Measurements from ENCODE around the gene UPB1. TPM values are rescaled to one million over a fixed set of nuclear protein-coding genes. Genes with fewer than 3 reads are reported as not detected.
A peak's percentile ranks its signal among the peaks of the same experiment; 100 is the strongest.

UPB1 gene
- total RNA-seq, 1 donor from 2014 or later, result 0.52 TPM

GRCh38 chr22:24512043-24512442 lies 16.9 kb downstream of the UPB1 start:
- H3K9ac ChIP-seq (ENCODE audit: low read depth in 1 of 3, low read length in 3 of 3), result no peak overlapping the region
- no peak overlapping the region for H3K27ac ChIP-seq (ENCODE audit: low read depth, low read length)
- peaks cover 12 to 17% (median 16%) of the 10 kb centered on the region in 3 donors for H3K4me1 ChIP-seq (ENCODE audit: control insufficient read depth in 3 of 3, insufficient read depth in 3 of 3, low read length in 3 of 3)
- no peaks in the 10 kb centered on the region for H3K27me3 ChIP-seq (ENCODE audit: control insufficient read depth in 3 of 3, insufficient read depth in 3 of 3, low read length in 3 of 3)
- no peak overlapping the region for H3K4me3 ChIP-seq (ENCODE audit: low read length in 3 of 3)
- no peaks in the 10 kb centered on the region for H3K36me3 ChIP-seq (ENCODE audit: control insufficient read depth in 3 of 3, insufficient read depth in 3 of 3, low read length in 3 of 3)
- no peaks in the 10 kb centered on the region for H3K9me3 ChIP-seq (ENCODE audit: control insufficient read depth in 3 of 3, low read length in 3 of 3)

GRCh38 chr22:24513378-24514240 lies 18.5 kb downstream of the UPB1 start:
- no peaks in the 10 kb centered on the region for H3K36me3 ChIP-seq (ENCODE audit: control insufficient read depth in 3 of 3, insufficient read depth in 3 of 3, low read length in 3 of 3)
- no peaks in the 10 kb centered on the region for H3K27me3 ChIP-seq (ENCODE audit: control insufficient read depth in 3 of 3, insufficient read depth in 3 of 3, low read length in 3 of 3)
- H3K9ac ChIP-seq (ENCODE audit: low read depth in 1 of 3, low read length in 3 of 3), result no peak overlapping the region
- peaks cover 12 to 17% (median 14%) of the 10 kb centered on the region in 3 donors for H3K4me1 ChIP-seq (ENCODE audit: control insufficient read depth in 3 of 3, insufficient read depth in 3 of 3, low read length in 3 of 3)
- no peak overlapping the region for H3K4me3 ChIP-seq (ENCODE audit: low read length in 3 of 3)
- no peaks in the 10 kb centered on the region for H3K9me3 ChIP-seq (ENCODE audit: control insufficient read depth in 3 of 3, low read length in 3 of 3)
- H3K27ac ChIP-seq (ENCODE audit: low read depth, low read length), result no peak overlapping the region

GRCh38 chr22:24514241-24515026 lies 19.3 kb downstream of the UPB1 start:
- no peak overlapping the region for H3K27ac ChIP-seq (ENCODE audit: low read depth, low read length)
- no peak overlapping the region for H3K4me3 ChIP-seq (ENCODE audit: low read length in 3 of 3)
- H3K27me3 ChIP-seq (ENCODE audit: control insufficient read depth in 3 of 3, insufficient read depth in 3 of 3, low read length in 3 of 3), result no peaks in the 10 kb centered on the region
- peaks cover 12 to 19% (median 16%) of the 10 kb centered on the region in 3 donors for H3K4me1 ChIP-seq (ENCODE audit: control insufficient read depth in 3 of 3, insufficient read depth in 3 of 3, low read length in 3 of 3)
- H3K9me3 ChIP-seq (ENCODE audit: control insufficient read depth in 3 of 3, low read length in 3 of 3), result no peaks in the 10 kb centered on the region
- H3K36me3 ChIP-seq (ENCODE audit: control insufficient read depth in 3 of 3, insufficient read depth in 3 of 3, low read length in 3 of 3), result no peaks in the 10 kb centered on the region
- no peak overlapping the region for H3K9ac ChIP-seq (ENCODE audit: low read depth in 1 of 3, low read length in 3 of 3)

GRCh38 chr22:24515027-24515338 lies 19.9 kb downstream of the UPB1 start:
- H3K36me3 ChIP-seq (ENCODE audit: control insufficient read depth in 3 of 3, insufficient read depth in 3 of 3, low read length in 3 of 3), result no peaks in the 10 kb centered on the region

GRCh38 chr22:24516301-24516737 lies 21.2 kb downstream of the UPB1 start:
- H3K27me3 ChIP-seq (ENCODE audit: control insufficient read depth in 3 of 3, insufficient read depth in 3 of 3, low read length in 3 of 3), result no peaks in the 10 kb centered on the region
- H3K27ac ChIP-seq (ENCODE audit: low read depth, low read length), result no peak overlapping the region
- no peaks in the 10 kb centered on the region for H3K9me3 ChIP-seq (ENCODE audit: control insufficient read depth in 3 of 3, low read length in 3 of 3)
- no peaks in the 10 kb centered on the region for H3K36me3 ChIP-seq (ENCODE audit: control insufficient read depth in 3 of 3, insufficient read depth in 3 of 3, low read length in 3 of 3)
- no peak overlapping the region for H3K4me3 ChIP-seq (ENCODE audit: low read length in 3 of 3)
- H3K4me1 ChIP-seq (ENCODE audit: control insufficient read depth in 3 of 3, insufficient read depth in 3 of 3, low read length in 3 of 3), result peaks cover under 1 to 12% (median 7%) of the 10 kb centered on the region in 3 donors
- H3K9ac ChIP-seq (ENCODE audit: low read depth in 1 of 3, low read length in 3 of 3), result no peak overlapping the region

More at GRCh38 chr22:24515027-24515338, 19.9 kb downstream of the UPB1 start:
- Histone ChIP-seq H3K27ac (ENCODE audit: low read depth, low read length) (no peak overlapping the region), H3K27me3 (ENCODE audit: control insufficient read depth in 3 of 3, insufficient read depth in 3 of 3, low read length in 3 of 3) (no peaks in the 10 kb centered on the region), H3K9me3 (ENCODE audit: control insufficient read depth in 3 of 3, low read length in 3 of 3) (no peaks in the 10 kb centered on the region), H3K4me1 (ENCODE audit: control insufficient read depth in 3 of 3, insufficient read depth in 3 of 3, low read length in 3 of 3) (peaks cover 12 to 23% (median 20%) of the 10 kb centered on the region in 3 donors), H3K4me3 (ENCODE audit: low read length in 3 of 3) (no peak overlapping the region), H3K9ac (ENCODE audit: low read depth in 1 of 3, low read length in 3 of 3) (no peak overlapping the region)

GRCh38 chr22:24517446-24517845 lies 22.3 kb downstream of the UPB1 start:
- no peaks in the 10 kb centered on the region for H3K9me3 ChIP-seq (ENCODE audit: control insufficient read depth in 3 of 3, low read length in 3 of 3)
- H3K4me3 ChIP-seq (ENCODE audit: low read length in 3 of 3), result no peak overlapping the region
- H3K36me3 ChIP-seq (ENCODE audit: control insufficient read depth in 3 of 3, insufficient read depth in 3 of 3, low read length in 3 of 3), result no peaks in the 10 kb centered on the region
- H3K9ac ChIP-seq (ENCODE audit: low read depth in 1 of 3, low read length in 3 of 3), result no peak overlapping the region
- H3K27ac ChIP-seq (ENCODE audit: low read depth, low read length), result no peak overlapping the region
- H3K4me1 ChIP-seq (ENCODE audit: control insufficient read depth in 3 of 3, insufficient read depth in 3 of 3, low read length in 3 of 3), result peaks cover 2 to 13% (median 7%) of the 10 kb centered on the region in 3 donors
- no peaks in the 10 kb centered on the region for H3K27me3 ChIP-seq (ENCODE audit: control insufficient read depth in 3 of 3, insufficient read depth in 3 of 3, low read length in 3 of 3)

GRCh38 chr22:24518228-24518627 lies 23.1 kb downstream of the UPB1 start:
- H3K36me3 ChIP-seq (ENCODE audit: control insufficient read depth in 3 of 3, insufficient read depth in 3 of 3, low read length in 3 of 3), result no peaks in the 10 kb centered on the region
- H3K4me3 ChIP-seq (ENCODE audit: low read length in 3 of 3), result no peak overlapping the region
- no peak overlapping the region for H3K27ac ChIP-seq (ENCODE audit: low read depth, low read length)

GRCh38 chr22:24518771-24519485 lies 23.8 kb downstream of the UPB1 start:
- Histone ChIP-seq H3K4me3 (ENCODE audit: low read length in 3 of 3) (no peak overlapping the region), H3K36me3 (ENCODE audit: control insufficient read depth in 3 of 3, insufficient read depth in 3 of 3, low read length in 3 of 3) (no peaks in the 10 kb centered on the region), H3K4me1 (ENCODE audit: control insufficient read depth in 3 of 3, insufficient read depth in 3 of 3, low read length in 3 of 3) (peaks cover 2 to 13% (median 7%) of the 10 kb centered on the region in 3 donors), H3K9me3 (ENCODE audit: control insufficient read depth in 3 of 3, low read length in 3 of 3) (no peaks in the 10 kb centered on the region), H3K9ac (ENCODE audit: low read depth in 1 of 3, low read length in 3 of 3) (no peak overlapping the region), H3K27ac (ENCODE audit: low read depth, low read length) (no peak overlapping the region), H3K27me3 (ENCODE audit: control insufficient read depth in 3 of 3, insufficient read depth in 3 of 3, low read length in 3 of 3) (no peaks in the 10 kb centered on the region)

More at GRCh38 chr22:24518228-24518627, 23.1 kb downstream of the UPB1 start:
- no peaks in the 10 kb centered on the region for H3K27me3 ChIP-seq (ENCODE audit: control insufficient read depth in 3 of 3, insufficient read depth in 3 of 3, low read length in 3 of 3)
- H3K9me3 ChIP-seq (ENCODE audit: control insufficient read depth in 3 of 3, low read length in 3 of 3), result no peaks in the 10 kb centered on the region
- peaks cover 2 to 13% (median 7%) of the 10 kb centered on the region in 3 donors for H3K4me1 ChIP-seq (ENCODE audit: control insufficient read depth in 3 of 3, insufficient read depth in 3 of 3, low read length in 3 of 3)
- H3K9ac ChIP-seq (ENCODE audit: low read depth in 1 of 3, low read length in 3 of 3), result no peak overlapping the region

- H3K4me1 ChIP-seq (ENCODE audit: control insufficient read depth in 3 of 3, insufficient read depth in 3 of 3, low read length in 3 of 3), result peaks cover 2 to 12% (median 7%) of the 10 kb centered on the region in 3 donors
These were observed 24.4 kb downstream of the UPB1 start for GRCh38 chr22:24519496-24519895.

More at GRCh38 chr22:24519496-24519895, 24.4 kb downstream of the UPB1 start:
- Histone ChIP-seq H3K9me3 (ENCODE audit: control insufficient read depth in 3 of 3, low read length in 3 of 3) (no peaks in the 10 kb centered on the region), H3K36me3 (ENCODE audit: control insufficient read depth in 3 of 3, insufficient read depth in 3 of 3, low read length in 3 of 3) (no peaks in the 10 kb centered on the region), H3K27me3 (ENCODE audit: control insufficient read depth in 3 of 3, insufficient read depth in 3 of 3, low read length in 3 of 3) (no peaks in the 10 kb centered on the region), H3K9ac (ENCODE audit: low read depth in 1 of 3, low read length in 3 of 3) (peak overlapping the region in 1 of 3 donors; percentile 45), H3K27ac (ENCODE audit: low read depth, low read length) (no peak overlapping the region), H3K4me3 (ENCODE audit: low read length in 3 of 3) (no peak overlapping the region)

Measured in skeletal muscle tissue (tissue), 4 donors.